ENCODE measurements around the gene WNT3A.

DNA sequence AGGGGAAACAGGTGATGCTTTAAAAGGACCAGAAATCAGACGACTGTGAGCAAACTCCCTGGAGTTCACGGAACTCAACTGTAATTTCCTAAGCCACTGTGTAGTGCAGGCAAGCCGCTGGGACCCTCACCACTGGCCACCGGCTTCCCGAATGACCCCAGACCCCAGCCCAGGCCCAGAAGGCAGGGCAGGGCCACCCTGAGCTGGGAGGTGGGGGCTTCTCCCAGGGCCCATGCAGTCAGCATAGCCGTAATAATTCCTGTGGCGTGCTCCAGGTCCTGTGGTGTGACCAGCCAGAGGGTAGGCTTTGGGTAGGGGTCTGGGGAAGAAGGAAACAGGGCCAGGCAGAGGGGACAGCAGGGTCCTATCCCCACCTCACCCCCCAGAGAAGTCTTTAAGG is 72.2 kb downstream of the WNT3A start:
- no peak for TF ChIP-seq POLR2AphosphoS5 (IDR thresholded peaks at IDR 0.05; ENCODE audit: low read depth)
- TF ChIP-seq, protein P1, sequence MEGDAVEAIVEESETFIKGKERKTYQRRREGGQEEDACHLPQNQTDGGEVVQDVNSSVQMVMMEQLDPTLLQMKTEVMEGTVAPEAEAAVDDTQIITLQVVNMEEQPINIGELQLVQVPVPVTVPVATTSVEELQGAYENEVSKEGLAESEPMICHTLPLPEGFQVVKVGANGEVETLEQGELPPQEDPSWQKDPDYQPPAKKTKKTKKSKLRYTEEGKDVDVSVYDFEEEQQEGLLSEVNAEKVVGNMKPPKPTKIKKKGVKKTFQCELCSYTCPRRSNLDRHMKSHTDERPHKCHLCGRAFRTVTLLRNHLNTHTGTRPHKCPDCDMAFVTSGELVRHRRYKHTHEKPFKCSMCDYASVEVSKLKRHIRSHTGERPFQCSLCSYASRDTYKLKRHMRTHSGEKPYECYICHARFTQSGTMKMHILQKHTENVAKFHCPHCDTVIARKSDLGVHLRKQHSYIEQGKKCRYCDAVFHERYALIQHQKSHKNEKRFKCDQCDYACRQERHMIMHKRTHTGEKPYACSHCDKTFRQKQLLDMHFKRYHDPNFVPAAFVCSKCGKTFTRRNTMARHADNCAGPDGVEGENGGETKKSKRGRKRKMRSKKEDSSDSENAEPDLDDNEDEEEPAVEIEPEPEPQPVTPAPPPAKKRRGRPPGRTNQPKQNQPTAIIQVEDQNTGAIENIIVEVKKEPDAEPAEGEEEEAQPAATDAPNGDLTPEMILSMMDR (IDR thresholded peaks at IDR 0.05; ENCODE audit: insufficient read depth, low read length) = no peak

All from HL-60 (cell line).